DMS 273 (cell line): ENCODE measurements around the gene PON1.

Experiments
- DNase-seq: peaks from one replicate; lab custom pipeline; 2025; ENCODE audit not compliant: unreplicated experiment; lab: John Stamatoyannopoulos, UW

The PON1 gene

GRCh38 chr7:95324431-95324830 lies at the start of gene PON1:
Gene PON1, minus strand, starts transcription at chr7:95324532. Its CDS starts 57 bp downstream, at chr7:95324475.
- no peak for DNase-seq

DNA sequence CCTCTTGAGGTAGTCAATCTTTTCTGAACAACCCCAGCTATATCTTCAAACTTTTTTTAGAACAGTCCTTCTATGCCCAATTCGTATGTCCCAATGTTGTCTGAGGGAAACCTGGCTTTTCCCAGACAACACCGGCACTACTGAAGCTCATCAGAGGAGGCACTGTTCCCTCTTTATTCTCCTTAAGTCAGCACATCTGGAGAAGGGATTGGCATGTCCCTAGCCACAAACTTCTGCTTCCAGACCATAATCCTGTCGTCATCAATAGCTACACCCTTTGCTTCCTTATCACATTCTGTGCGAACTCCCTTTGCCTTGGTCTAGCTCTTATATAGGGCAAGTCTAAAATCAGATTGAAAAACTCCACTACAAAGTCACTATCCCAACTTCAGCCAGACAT lies 49.0 kb upstream of the PON1 start:
- DNase-seq = no peak

- no peak for DNase-seq
Observed at GRCh38 chr7:95368235-95368634, 43.9 kb upstream of the PON1 start.

DNA sequence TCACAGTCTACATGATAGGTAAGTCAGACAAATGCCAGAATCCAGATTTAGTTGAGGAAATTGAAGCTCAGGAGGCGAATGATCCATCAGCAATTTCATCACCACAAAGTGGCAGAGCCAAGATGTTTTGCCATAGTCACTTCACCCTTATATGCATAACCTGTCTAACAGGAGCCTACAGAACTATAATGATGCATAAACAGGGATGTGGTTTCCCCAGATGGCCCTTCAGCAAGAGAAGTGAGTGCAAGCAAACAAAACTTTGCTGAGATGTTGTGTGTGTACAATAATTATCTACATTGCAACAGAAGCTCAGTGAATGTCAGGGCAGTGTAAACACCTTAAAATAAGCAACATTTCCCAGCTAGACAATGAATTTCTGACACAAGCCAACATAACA lies 43.3 kb upstream of the PON1 start:
- no peak for DNase-seq

DNA sequence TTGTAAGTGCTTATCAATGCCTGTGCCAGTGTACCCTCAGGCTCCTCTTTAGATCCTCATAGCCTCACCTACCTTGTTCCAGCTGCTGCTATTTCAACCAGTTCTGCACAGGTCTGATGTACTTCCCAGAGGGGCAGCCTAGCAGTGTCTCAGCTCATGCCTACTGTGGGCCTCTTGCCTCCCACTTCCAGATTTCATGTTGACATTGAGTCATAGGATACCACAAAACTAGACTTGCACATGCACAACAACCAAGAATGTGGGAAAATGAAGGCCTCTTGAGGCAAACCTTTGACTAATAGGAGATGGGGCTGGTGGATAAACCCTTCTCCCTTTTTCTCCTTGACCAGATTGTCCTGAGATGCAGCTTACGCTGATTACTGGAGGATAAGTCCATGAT lies 40.8 kb upstream of the PON1 start:
- DNase-seq = no peak

DNA sequence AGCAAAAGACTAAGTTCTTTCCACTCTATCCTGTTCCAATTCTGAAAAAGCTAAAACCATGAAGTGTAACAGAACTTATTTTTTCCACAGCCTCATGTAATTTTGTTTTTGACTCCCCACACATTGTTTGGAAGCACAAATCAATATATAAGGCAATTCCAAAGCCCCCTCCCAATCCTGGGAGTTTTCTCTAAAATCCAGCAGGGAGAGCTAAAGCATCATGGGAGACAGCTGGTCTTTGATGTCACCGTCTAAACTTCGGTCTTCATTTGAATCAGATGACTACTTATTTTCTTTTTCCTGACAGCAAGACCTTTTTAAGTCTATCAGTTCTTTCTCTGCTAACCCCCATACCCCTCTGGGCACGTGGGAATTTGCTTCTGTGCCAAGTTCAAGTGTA lies 33.3 kb upstream of the PON1 start:
- DNase-seq = peak; percentile 10

DNA sequence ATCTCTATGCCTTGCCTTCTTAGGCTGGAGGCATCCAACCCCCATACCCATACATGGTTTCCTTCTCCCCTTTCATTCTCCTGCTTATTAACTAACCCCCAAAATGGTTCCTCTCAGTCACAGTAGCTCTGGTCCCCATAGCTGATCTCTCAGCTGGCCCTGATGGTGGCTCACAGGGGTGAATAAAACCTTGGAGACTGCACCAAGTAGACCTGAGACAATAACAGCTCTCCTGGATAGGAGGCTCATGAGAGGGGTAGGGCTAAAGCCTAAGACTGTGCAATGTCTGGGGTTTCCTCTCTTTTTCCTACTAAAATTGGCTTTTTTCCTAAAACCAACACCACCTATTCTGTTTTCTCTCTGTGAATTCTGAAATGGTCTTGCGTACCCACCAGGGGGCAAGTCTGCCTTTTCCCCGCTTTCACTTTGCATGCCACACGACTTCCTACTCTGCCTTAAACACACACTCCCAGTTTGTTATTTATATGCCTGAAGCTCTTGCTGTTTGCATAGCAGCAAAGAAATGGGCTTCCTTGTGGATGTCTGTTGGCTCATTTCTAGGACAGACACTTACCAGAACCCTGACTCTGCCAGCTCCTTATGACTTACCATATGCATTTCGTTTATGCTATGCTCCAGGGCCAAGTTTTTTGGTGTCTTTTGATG lies 18.4 kb upstream of the PON1 start:
- DNase-seq = no peak

DNA sequence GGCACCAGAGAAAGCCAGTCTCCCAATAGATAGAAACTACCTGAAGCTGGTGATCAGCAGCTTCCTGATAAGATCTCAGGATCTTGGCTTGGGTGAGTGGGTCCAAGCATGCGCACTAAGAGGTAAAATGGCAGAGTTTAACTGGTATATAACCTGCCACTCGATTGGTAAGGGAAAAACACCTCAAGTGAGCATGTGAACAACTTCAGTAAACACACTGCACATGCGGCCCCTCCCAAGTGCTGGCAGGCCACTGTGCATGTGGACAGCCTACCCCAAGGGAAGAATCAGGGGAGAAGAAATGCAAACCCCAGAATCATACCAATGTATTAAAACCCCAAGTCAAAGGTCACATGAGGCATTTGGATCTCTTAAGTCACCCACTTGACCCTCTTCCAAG lies 17.7 kb upstream of the PON1 start:
- no peak for DNase-seq

DNA sequence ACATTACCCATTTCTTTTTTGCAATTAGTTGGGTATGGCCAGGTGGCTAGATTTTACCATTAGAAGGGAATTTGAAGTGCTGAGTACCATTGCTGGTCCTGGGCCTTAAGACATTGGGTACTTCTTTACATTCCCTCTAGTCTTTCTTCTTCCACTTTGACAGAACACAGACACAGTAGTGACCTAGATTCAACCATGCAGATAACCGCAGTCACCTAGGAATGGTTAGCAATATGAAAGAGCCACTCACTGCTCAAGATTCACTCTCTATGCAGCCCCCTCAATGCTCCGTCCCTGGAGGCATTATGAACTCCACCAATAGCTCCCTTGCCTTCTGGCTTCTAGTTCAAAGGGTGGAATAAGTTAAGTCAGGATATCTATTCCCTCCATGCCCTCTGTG lies 16.2 kb upstream of the PON1 start:
- peak; percentile 40 for DNase-seq

DNA sequence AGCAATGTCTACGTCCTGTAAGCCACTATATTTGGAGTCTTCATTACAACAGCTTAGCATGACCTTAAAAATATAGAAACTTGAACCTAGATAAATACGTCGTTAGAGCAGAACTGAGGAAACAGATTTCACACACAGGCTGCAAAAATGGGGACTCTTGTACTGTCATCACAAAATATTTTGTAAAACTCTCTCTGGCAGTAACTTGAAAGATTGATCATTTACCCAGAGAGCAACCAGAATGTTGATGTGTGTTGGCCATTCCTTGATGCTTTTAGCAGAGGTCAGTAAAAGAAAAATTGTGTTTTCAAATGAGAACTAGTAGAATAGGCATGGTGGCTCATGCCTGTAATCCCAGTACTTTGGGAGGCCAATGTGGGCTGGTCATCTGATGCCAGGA lies 14.5 kb upstream of the PON1 start:
- DNase-seq = no peak

DNA sequence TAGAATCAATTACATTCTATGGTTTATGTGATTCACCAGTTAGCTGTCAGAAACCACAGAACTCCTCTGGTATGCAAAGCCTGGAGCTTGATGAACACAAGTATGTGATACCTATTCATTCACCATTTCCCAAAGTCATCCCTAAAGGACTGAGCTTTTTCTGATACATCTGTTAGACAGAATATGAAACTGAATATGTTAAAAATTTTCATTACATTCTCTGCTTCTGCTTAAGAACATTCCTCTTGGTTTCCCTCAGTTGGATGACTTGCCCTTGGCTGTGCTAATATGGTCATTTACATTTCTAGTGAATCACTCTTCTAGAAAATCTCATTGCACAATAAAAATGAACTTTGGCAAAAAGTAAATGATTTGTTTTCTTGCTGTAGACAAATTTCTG lies 10.8 kb upstream of the PON1 start:
- DNase-seq = no peak

DNA sequence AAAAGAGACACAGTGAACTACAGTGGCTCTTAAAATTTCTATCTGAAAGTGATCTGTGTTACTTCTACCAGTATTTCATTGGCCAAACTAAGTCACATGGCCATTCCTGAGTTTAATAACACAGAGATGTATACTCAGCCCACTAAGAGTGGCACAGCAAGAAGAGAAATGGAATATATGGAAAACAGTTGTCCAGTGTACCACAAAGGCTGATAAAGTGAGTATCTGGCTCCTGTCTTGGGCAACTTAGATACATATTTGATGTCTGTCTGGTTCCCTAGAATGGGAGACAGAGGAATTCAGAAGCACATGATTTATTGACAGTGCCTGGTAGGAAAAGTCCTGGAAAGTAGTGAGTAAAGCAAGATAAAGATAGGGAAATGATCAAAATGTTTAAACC lies 10.1 kb upstream of the PON1 start:
- DNase-seq = no peak

- no peak for DNase-seq
Observed at GRCh38 chr7:95330961-95331337, 6.6 kb upstream of the PON1 start.

- DNase-seq = no peak
Observed at GRCh38 chr7:95330204-95330960, 6.0 kb upstream of the PON1 start.

DNA sequence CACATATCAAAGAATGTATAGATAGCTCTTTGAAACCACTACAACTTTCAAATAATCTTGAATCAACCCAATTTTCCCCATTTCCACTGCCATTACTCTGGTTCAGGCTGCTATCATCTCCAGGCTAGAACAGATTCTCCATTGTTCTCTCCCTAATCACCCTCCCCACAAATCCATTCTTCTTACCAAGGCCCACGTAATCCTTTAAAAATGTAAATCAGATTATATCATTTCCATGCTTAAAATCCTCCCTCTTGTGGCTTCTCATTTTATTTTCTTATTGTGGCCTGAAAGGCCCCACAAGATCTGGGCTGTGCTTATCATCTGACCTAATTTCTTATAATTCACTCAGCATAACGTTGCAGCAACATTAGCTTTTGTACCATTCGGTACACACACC lies 3.0 kb upstream of the PON1 start:
- no peak for DNase-seq

DNA sequence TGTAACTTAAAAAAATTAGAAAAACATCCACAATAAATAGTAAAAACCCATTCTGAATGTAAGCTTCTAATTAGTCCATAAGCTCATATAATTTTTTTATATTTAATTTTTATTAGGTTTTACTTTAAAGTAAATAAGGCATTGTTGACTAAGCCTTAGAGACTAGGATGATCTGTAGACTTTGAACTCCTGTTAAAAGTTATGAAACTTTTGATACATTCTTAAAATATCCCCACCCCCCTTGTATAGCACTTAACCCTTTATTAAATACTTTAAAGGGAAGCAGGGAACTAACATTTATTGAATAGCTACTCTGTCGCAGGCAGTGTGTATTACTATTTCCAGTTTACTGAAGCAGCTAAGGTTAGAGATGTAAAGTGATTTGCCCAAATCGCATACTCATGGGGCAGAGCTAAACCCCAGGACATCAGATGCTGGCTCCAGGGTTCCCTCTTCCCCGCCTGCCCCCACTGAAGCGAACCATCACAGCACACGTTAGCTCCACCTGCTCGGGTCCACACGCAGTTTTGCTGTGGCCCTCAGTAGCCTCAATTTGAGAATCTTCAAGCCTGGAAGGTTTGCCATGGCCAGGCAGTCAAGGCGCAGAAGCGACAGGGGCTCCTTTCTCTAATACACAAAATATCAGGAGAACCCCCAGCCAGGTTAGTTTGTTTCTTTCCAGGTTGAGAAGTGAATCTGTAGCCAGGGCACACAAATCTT lies 762 bp downstream of the PON1 start:
- DNase-seq = no peak

- no peak for DNase-seq
Observed at GRCh38 chr7:95322854-95323253, 1.5 kb downstream of the PON1 start.

- DNase-seq = no peak
Observed at GRCh38 chr7:95322396-95322795, 1.9 kb downstream of the PON1 start.

GRCh38 chr7:95321720-95322119 lies 2.6 kb downstream of the PON1 start:
- DNase-seq = no peak

DNA sequence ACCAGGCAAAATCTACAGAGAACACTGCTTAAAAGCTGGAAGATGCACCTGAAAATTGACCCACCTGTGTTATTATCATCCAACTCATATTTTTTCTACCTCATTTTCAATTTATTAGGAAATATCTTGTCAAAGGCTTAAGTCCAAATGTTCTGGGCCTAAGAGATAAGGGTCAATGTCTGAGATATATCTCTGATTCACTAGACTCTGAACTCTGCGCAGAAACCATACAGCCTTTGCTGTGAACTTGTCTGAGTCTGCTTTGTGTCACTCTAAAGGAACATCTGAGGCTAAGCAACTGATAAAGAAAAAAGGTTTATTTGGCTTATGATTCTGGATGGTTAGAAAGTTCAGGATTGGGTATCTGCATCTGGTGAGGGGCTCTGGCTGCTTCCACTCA lies 3.7 kb downstream of the PON1 start:
- no peak for DNase-seq

GRCh38 chr7:95319570-95319969 lies 4.8 kb downstream of the PON1 start:
- DNase-seq = no peak

DNA sequence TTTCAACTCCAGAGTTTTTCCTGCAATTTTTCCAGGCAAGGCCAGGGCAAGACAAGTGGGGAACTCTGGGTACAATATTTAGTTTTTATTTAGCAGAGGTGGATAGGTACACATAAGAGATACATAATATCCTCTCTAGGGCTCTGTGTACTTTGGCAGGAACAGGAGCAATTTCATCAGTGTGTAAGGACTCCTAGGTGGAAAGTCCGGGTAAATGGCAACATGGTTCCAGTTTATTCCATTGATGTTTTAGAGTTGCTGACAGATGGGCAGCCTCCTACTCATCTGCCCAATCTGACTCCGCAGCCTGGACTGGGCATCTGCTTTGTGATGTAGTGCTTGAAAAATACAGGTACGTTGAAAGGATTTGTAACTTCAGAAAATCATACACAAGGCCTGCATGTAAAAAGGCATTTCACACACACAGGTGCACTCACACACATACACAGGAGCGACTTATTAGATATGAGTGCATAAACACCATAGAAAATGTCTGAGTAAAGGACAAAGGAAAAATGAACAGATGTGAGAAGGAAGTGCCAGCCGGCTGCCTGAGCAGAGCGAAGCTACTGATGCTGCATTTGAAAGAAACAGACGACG lies 5.7 kb downstream of the PON1 start:
- peak; percentile 85 for DNase-seq
